CD14-positive monocyte (primary cell): Measurements from ENCODE around the gene HAP1. TPM values are rescaled to one million over a fixed set of nuclear protein-coding genes. Genes with fewer than 3 reads are reported as not detected.

ENCODE experiments used
- DNase-seq, 3 donors: peaks; one replicate each; pipeline ENCODE4 v3.0.0-alpha.2; 2011 to 2022
- H2AFZ ChIP-seq: 2 replicates; pipeline ENCODE4 v1.6.0; 2012; ENCODE audit warnings: mild to moderate bottlenecking, low read depth, low read length, inconsistent platforms; ENCODE audit not compliant: insufficient read depth, poor library complexity, severe bottlenecking
- H3K27ac ChIP-seq, 2 donors: 1 replicate in 1 of 2; 2 replicates in 1 of 2; pipeline ENCODE4 v1.5.1; 2012 to 2013; ENCODE audit warnings: low read length in 2 of 2, control low read depth in 1 of 2, inconsistent platforms in 1 of 2, low read depth in 1 of 2, mild to moderate bottlenecking in 1 of 2
- H3K27me3 ChIP-seq, 2 donors: one replicate each; pipeline versions ENCODE4 v1.6.0 to v1.6.1; 2011 to 2013; ENCODE audit warnings: low read length in 2 of 2; ENCODE audit not compliant: control insufficient read depth in 2 of 2, insufficient read depth in 2 of 2
- H3K36me3 ChIP-seq, 2 donors: replicated peaks in 1 of 2; 1 replicate in 1 of 2; 2 replicates in 1 of 2; pipeline versions ENCODE4 v1.5.1 to v1.6.1; 2012 to 2013; ENCODE audit warnings: low read length in 2 of 2, control low read depth in 1 of 2, inconsistent platforms in 1 of 2, mild to moderate bottlenecking in 1 of 2; ENCODE audit not compliant: insufficient read depth in 2 of 2, control insufficient read depth in 1 of 2
- H3K4me1 ChIP-seq, 2 donors: 1 replicate in 1 of 2; 2 replicates in 1 of 2; pipeline versions ENCODE4 v1.5.1 to v1.6.1; 2012 to 2013; ENCODE audit warnings: low read length in 2 of 2, control low read depth in 1 of 2, inconsistent platforms in 1 of 2, mild to moderate bottlenecking in 1 of 2, moderate library complexity in 1 of 2; ENCODE audit not compliant: insufficient read depth in 2 of 2, control insufficient read depth in 1 of 2
- H3K4me2 ChIP-seq: replicated peaks from 2 replicates; pipeline ENCODE3; 2012; ENCODE audit warnings: low read length, moderate library complexity, mild to moderate bottlenecking; ENCODE audit not compliant: poor library complexity, severe bottlenecking; ENCODE audit errors: extremely low read depth
- H3K4me3 ChIP-seq, 3 experiments: fragments of 200-600 bp in 1 of 3; sonication (generic) in 1 of 3; replicated peaks in 1 of 3; 1 replicate in 2 of 3; 2 replicates in 1 of 3; pipeline ENCODE4 v1.5.1; 2011 to 2013; ENCODE audit warnings: low read length in 3 of 3, mild to moderate bottlenecking in 3 of 3, control low read depth in 2 of 3, low read depth in 2 of 3, inconsistent platforms in 1 of 3, moderate library complexity in 1 of 3
- H3K79me2 ChIP-seq: 2 replicates; pipeline ENCODE4 v1.6.0; 2012; ENCODE audit warnings: mild to moderate bottlenecking, control low read depth, inconsistent platforms, low read length, moderate library complexity; ENCODE audit not compliant: insufficient read depth
- H3K9ac ChIP-seq: 2 replicates; pipeline ENCODE4 v1.6.0; 2017; ENCODE audit warnings: low read length, mild to moderate bottlenecking; ENCODE audit not compliant: insufficient read depth, poor library complexity, severe bottlenecking
- H3K9me3 ChIP-seq, 2 donors: replicated peaks in 1 of 2; 1 replicate in 1 of 2; 2 replicates in 1 of 2; pipeline versions ENCODE4 v1.5.1 to v1.6.1; 2012 to 2013; ENCODE audit warnings: low read length in 2 of 2, control low read depth in 1 of 2; ENCODE audit not compliant: control insufficient read depth in 1 of 2, insufficient read depth in 1 of 2
- H4K20me1 ChIP-seq: 2 replicates; pipeline ENCODE4 v1.6.0; 2012; ENCODE audit warnings: mild to moderate bottlenecking, low read length, control low read depth, moderate library complexity; ENCODE audit not compliant: insufficient read depth
- H3K27ac Mint-ChIP-seq, 7 donors: one replicate each; pipeline ENCODE4 v1.8.0; 2020; ENCODE audit warnings: mild to moderate bottlenecking in 7 of 7, mixed read lengths in 7 of 7, moderate library complexity in 6 of 7, inconsistent platforms in 2 of 7
- H3K27me3 Mint-ChIP-seq, 3 donors: one replicate each; pipeline ENCODE4 v1.8.0; 2021 to 2022; ENCODE audit warnings: low read depth in 3 of 3, mild to moderate bottlenecking in 3 of 3, mixed read lengths in 3 of 3, moderate library complexity in 3 of 3, inconsistent platforms in 1 of 3
- H3K36me3 Mint-ChIP-seq, 2 donors: one replicate each; pipeline ENCODE4 v1.8.0; 2020; ENCODE audit warnings: mixed read lengths in 2 of 2, inconsistent platforms in 1 of 2, mild to moderate bottlenecking in 1 of 2
- H3K4me1 Mint-ChIP-seq: one replicate; pipeline ENCODE4 v1.8.0; 2020; ENCODE audit warnings: mild to moderate bottlenecking, mixed read lengths
- H3K4me3 Mint-ChIP-seq, 2 donors: one replicate each; pipeline ENCODE4 v1.8.0; 2020; ENCODE audit warnings: mild to moderate bottlenecking in 2 of 2, mixed read lengths in 2 of 2, moderate library complexity in 1 of 2
- H3K9me3 Mint-ChIP-seq, 7 donors: one replicate each; pipeline ENCODE4 v1.8.0; 2020 to 2022; ENCODE audit warnings: mixed read lengths in 7 of 7, mild to moderate bottlenecking in 6 of 7, moderate library complexity in 6 of 7, inconsistent platforms in 2 of 7
- CTCF ChIP-seq: fragments of 200-600 bp; IDR thresholded peaks from one replicate; pipeline ENCODE4 v1.8.0; 2022; ENCODE audit warnings: antibody characterized with exemption, mild to moderate bottlenecking
- WGBS: methylation state at CpG from one replicate; pipeline ENCODE4 v1.1.5; 2013; ENCODE audit warnings: missing lambda C conversion rate; ENCODE audit not compliant: insufficient coverage; 5-methylcytosine and 5-hydroxymethylcytosine counted together
- intact Hi-C, 2 donors: fragments of 100-400 bp; cut with micrococcal nuclease; formaldehyde crosslinking; loops; one replicate each; pipeline versions ENCODE4 v1.15.0 to v1.15.1; 2023
- polyA plus RNA-seq, 3 donors: library from polyadenylated mRNA; depleted of rRNA in 1 of 3; unstranded in 2 of 3; stranded (reverse) in 1 of 3; fragments of 300-500 nt in 2 of 3; fragments of >200 nt in 1 of 3; fragmentation: Illumina TruSeq in 2 of 3; gene quantifications; 1 replicate in 2 of 3; 2 replicates in 1 of 3; pipeline ENCODE4 v1.2.3, GENCODE V29; 2012 to 2021

The HAP1 gene
- polyA plus RNA-seq, 3 donors = not detected

GRCh38 chr17:41689497-41690299, 44.7 kb downstream of the HAP1 start:
- Histone ChIP-seq H2AFZ (no peak overlapping the region), H3K4me3 (peak overlapping the region; percentile 66 to 89 (median 80)), H3K4me2 (peak overlapping the region; percentile 72), H3K27me3 (no peaks in the 10 kb centered on the region), H3K9me3 (no peaks in the 10 kb centered on the region), H3K79me2 (peaks cover 25% of the 10 kb centered on the region), H3K27ac (peak overlapping the region; percentile 93 to 99), H4K20me1 (peaks cover 54% of the 10 kb centered on the region), H3K9ac (peak overlapping the region; percentile 99), H3K36me3 (peaks cover 40 to 52% of the 10 kb centered on the region in 2 donors), H3K4me1 (peaks cover 22 to 28% of the 10 kb centered on the region in 2 donors)
- Mint-ChIP-seq H3K36me3 (peaks cover 45 to 57% of the 10 kb centered on the region in 2 donors), H3K4me3 (peak overlapping the region; percentile 93), H3K9me3 (peaks cover 0 to 7% (median 4%) of the 10 kb centered on the region in 7 donors), H3K4me1 (peaks cover 32% of the 10 kb centered on the region), H3K27ac (peak overlapping the region; percentile 99 to 100 (median 99)), H3K27me3 (peaks cover 2 to 18% (median 2%) of the 10 kb centered on the region in 3 donors)
- DNase-seq = peak; percentile 49 to 67 (median 65)
- intact Hi-C loops = no loop called here
- TF ChIP-seq CTCF = peak; percentile 86
- WGBS = under 1% methylated on average over 19 of the region's 27 CpGs

- H4K20me1 ChIP-seq = peaks cover 46% of the 10 kb centered on the region
- TF ChIP-seq CTCF = no peak
- intact Hi-C loops = no loop called here
- H3K27ac ChIP-seq = peak within 1 kb of the TSS; percentile 93 to 99
- peaks cover 32% of the 10 kb centered on the region for H3K4me1 Mint-ChIP-seq
- H3K27me3 ChIP-seq = no peaks in the 10 kb centered on the region
- peaks cover 41 to 48% of the 10 kb centered on the region in 2 donors for H3K36me3 Mint-ChIP-seq
- under 1% methylated on average over 71 of the region's 81 CpGs for WGBS
- H3K9me3 ChIP-seq = no peaks in the 10 kb centered on the region
- peak within 1 kb of the TSS; percentile 99 to 100 (median 99) for H3K27ac Mint-ChIP-seq
- peaks cover 22 to 28% of the 10 kb centered on the region in 2 donors for H3K4me1 ChIP-seq
- peaks cover 25% of the 10 kb centered on the region for H3K79me2 ChIP-seq
- H3K9ac ChIP-seq = peak within 1 kb of the TSS; percentile 99
- peaks cover 2 to 18% (median 2%) of the 10 kb centered on the region in 3 donors for H3K27me3 Mint-ChIP-seq
- peaks cover 0 to 7% (median 4%) of the 10 kb centered on the region in 7 donors for H3K9me3 Mint-ChIP-seq
- peak within 1 kb of the TSS; percentile 93 to 96 for H3K4me3 Mint-ChIP-seq
- peak; percentile 99 to 100 (median 100) for DNase-seq
- peak within 1 kb of the TSS; percentile 72 for H3K4me2 ChIP-seq
- peak within 1 kb of the TSS; percentile 66 to 89 (median 80) for H3K4me3 ChIP-seq
- peaks cover 40 to 44% of the 10 kb centered on the region in 2 donors for H3K36me3 ChIP-seq
- peak within 1 kb of the TSS; percentile 62 for H2AFZ ChIP-seq
Measured at GRCh38 chr17:41688641-41689496, 45.6 kb downstream of the HAP1 start, which contains the start of gene EIF1. Gene EIF1 (plus strand): TSS chr17:41688885. CDS start chr17:41689039, 154 bp downstream.
